GM21360 (cell line): ENCODE data around the gene NRXN3.

Experiments
- ATAC-seq: cut with Tn5 transposase; IDR thresholded peaks from one replicate; pipeline ENCODE4 v1.9.1; 2021; ENCODE audit warnings: mild to moderate bottlenecking, moderate library complexity; ENCODE audit not compliant: unreplicated experiment

The NRXN3 gene

GRCh38 chr14:79583738-79584408 lies 1413.7 kb downstream of the NRXN3 start:
- no peak for ATAC-seq

DNA sequence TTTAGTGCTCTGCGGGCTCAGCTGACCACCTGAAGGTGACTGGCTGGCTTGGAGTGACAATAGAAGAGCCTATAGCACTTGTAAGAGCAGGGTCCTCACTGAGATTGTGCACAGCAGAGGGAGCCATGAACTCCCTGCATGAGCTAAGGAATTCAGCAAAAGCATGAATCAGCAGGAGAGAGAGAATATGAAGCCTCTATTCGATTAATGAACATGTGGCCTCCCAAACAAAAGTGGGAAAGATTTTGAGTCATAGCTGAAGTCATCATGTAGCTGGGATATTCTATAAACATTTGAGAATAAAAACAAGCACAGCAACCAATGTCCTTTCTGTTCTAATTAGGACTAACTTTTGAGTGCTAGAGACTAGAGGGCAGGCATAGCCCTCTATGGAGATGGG lies 1414.5 kb downstream of the NRXN3 start:
- ATAC-seq: no peak

DNA sequence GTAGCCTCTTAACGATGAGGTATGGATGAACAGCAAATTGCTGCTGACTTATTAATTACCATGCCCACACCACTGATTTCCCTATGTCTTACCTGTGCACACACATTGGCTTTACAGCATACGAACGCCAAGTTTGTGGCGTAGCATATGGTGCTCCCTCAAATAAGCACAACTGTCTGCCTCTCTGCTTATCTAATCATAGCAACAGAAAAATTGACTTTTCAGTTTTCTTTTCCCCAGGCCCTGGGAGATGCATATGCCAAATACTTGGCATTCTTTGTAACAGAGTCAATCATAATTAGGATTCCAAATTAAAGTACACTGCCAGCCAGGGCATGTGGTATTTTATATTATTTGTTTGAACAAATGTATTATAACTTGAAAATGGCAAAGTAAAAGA lies 1415.7 kb downstream of the NRXN3 start:
- ATAC-seq: no peak

DNA sequence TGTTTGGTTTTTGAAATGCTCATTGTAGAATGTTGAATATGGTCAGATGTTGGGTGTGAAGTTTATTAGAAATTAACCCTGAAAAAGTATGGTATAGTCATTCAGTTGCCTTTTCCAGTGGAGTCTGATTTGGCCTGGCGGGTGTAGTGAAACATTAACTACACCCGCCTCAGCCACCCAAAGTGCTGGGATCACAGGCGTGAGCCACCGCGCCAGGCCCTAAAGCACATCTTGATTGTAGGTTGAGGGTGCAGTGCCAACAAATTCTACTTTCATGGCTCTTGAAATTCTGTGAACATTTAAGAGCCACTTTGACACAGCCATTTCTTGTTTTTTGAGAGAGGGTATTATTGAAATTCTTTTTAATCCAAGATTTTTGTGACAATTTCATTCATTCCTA lies 1416.2 kb downstream of the NRXN3 start:
- no peak for ATAC-seq

DNA sequence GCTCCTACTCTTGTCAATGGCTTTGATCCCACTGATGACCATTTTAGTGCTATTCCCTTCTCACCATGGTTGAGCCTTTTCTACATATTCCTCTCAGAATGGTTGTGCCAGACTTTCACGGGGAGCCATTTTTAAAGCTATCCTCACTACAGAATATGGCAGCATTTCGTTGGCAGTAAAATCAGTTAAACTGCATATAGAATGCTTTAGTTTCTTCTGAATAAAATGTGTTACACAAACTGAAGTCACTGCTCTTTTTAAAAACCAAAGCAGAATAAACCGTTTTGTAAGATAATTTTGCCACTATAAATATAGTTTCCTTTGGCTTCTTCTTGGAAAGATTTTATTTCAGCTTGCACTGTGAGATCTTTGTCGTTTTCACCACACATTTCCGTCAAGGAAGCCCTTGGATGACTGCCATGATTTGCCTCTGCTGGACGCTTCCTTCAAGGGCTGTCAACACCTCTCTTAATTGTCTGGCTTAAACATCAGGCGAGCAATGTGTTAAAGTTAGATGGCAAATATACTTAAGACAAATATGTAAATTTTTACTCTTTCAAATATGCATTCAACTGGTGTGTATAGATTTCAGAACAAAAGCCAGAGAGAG lies 1416.9 kb downstream of the NRXN3 start:
- ATAC-seq: no peak

GRCh38 chr14:79587875-79588274 lies 1417.7 kb downstream of the NRXN3 start:
- no peak for ATAC-seq

DNA sequence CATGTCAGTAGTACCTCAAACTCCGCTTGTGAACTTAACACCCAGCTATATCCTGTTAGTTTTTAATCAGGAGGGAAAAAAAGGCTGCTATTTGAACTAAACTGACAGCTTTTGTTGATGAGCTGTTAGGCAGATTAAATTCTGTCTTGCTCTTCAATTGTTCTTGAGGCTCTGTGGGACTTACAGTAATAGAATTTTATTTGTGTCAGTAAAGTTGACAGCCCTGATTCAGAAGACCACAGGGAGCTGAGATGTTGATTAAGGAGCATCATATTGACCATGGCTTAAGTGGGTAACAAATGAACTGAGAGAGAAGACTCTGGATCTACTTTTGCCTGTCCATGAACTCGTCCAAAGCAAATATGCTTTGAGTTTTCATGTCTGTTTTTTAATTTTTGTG lies 1418.2 kb downstream of the NRXN3 start:
- no peak for ATAC-seq

DNA sequence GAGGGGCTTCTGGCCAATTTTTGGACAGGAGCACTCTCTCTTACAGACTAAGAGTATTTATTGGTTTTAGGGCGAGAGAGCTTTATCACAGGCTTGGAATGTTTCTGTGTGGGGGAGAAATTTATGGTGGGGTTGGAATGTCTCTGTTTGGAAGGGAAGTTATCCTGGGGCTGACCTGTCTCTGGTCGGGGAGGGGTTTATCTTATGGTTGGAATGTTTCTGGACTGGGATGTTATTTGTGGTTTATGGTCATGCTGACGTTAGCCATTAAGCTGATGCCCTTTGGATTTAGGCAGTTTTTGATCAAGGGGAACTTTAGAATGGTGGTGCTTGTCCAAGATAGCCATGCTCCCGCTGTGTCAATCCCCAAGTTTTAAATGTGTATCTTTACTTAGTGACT lies 1426.4 kb downstream of the NRXN3 start:
- no peak for ATAC-seq

- ATAC-seq: no peak
Observed at GRCh38 chr14:79597566-79597965, 1427.4 kb downstream of the NRXN3 start.

- ATAC-seq: no peak
Observed at GRCh38 chr14:79598339-79598738, 1428.2 kb downstream of the NRXN3 start.

DNA sequence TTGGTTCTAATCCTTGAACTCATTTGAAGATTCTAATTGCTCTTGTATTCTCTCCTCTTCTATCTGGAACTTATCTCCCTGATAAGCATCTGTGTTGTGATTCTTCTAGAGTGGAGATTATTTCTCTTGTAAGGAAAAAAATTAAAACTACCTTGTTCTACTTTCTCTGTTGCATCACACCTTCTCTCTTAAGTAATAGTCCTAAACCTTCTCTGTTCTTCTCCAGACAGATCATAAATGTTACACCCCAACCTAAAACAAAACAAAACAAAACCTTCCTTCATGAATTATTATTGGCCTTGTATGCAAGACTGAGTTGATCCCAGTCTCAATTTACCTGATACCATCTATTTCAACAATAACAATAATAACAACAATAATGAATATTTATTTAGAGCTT lies 1429.1 kb downstream of the NRXN3 start:
- no peak for ATAC-seq

- ATAC-seq: no peak
Observed at GRCh38 chr14:79600406-79600805, 1430.2 kb downstream of the NRXN3 start.

DNA sequence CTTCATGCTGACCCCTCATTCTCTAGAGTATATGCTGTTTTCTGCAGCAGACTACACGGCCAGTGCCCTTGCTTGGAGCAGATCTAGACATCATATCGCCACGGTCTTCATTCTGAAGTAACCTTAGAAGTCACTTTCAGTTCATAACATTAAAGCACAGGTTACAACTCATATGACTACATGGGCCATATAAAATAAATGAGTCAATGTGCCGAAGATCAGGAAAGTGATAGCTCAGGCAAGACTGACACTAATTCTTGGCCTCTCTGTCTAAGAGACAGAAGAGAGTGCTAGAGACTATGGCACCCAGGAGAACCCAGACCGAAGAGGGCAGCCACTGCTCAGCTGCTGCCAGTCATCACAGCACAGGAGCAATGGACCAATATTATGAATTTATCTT lies 1431.4 kb downstream of the NRXN3 start:
- ATAC-seq: no peak

DNA sequence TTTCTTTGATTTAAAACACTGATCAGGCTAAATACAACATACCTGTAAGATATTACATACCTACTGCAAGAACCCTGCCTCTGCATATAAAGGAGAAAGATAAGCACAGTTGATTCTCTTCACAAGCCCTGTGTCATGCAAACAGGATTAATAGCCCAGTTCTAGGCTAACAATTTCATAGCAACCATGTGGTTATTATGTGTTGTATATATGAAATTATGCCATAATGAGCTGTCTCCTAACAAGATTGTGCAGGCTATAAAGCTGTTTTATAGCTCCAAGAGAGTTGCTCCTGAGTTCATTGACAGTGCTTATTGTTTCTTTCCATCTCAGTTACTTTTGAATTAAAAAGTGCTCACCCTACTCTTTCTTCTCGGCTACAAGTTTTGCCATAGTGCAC lies 1431.9 kb downstream of the NRXN3 start:
- no peak for ATAC-seq

DNA sequence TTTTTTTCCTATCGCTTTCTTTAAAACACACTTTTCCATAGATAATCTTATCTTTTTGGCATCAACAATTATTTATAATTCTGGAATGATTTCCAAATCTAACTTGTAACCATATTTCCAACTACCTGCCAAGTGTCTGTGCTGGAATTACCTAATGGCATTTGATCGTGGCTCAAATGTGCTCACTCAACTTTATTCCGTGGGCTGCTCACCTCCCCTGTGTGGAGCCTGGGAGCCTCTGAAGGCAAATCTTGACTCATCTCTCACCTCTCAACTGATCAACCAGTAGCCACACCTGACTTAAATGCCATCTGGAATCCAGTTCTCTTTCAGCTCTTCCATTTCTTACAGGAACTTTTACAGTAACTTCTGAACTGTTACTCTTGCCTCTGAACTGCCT lies 1432.6 kb downstream of the NRXN3 start:
- ATAC-seq: no peak

DNA sequence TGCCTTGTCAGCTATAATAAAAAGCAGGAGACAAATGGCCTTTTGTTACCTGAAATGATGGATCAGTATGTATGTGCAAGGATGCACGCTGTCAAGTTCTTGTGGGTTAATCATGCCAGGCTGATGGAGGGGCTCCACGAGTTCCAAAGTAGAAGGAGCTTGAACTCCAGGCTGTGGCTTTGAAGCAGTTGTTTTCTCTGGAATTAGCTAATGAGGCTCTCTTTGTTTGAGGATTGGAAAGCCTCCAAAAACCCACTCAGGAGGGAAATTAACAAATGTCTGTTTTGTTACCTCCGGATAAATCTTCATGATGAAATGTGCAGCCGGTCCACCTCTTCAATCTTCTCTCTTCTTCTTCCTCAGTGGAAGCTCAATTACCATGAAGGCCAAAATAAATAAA lies 1435.7 kb downstream of the NRXN3 start:
- no peak for ATAC-seq

DNA sequence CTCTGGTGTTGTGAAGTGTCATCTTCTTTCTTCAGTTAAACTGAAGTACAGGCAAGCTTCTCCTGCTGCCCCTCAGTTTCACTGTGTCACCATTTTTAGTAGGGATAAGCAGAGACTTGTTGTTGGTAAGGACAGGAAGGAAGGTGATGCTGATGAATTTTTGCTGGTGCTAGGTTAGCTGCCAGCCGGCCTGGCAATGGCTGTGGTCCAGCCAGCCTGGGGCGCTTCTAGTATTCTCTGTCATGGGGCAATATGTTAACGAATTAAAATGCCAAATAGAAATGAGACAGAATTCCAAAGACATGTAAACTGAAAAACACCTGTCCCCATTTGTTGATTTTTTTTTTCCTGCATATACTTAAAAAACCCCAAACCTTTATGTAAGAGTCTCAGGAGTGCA lies 1438.3 kb downstream of the NRXN3 start:
- ATAC-seq: no peak

DNA sequence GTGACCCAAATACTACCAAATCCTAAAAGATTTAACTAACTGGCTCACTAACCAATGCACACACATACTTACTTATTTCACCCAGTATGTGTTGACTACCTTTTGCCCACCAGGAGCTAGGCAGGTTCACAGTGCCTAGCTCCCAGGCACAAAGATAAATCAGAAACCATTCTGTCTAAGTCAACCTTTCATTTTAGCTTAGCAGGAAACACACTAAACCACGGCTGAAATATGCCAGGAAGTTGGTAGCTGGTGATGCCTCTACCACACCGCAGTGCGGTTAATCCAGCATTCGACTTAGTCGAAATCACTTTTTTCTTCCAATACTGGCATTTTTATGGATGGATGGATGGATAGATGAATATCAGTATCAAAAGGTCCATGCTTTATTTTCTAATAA lies 1443.5 kb downstream of the NRXN3 start:
- no peak for ATAC-seq

DNA sequence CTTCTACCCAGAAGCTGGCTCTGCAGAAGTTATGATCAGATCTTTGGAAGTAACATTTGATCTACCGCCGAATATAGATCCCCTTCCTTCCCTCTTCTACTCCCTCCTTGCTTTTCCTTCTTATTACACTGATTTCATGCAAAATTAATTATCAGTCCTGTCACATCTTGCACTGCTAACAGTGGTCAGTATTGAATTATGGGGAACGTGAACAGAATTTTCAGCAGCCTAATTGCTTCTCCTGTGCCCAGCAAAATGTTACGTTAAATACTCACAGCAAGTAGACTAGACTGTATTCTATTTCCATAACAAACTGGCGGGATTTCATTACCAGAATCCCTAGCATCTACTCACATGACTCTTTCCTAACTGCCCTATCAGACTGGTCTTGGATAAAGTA lies 1444.3 kb downstream of the NRXN3 start:
- ATAC-seq: no peak

- ATAC-seq: no peak
Observed at GRCh38 chr14:79627058-79627457, 1456.9 kb downstream of the NRXN3 start.

GRCh38 chr14:79629411-79630287 lies 1459.5 kb downstream of the NRXN3 start:
- no peak for ATAC-seq
